PC-3 (cell line): ENCODE results near the gene OLFM2. TPM values are rescaled to one million over a fixed set of nuclear protein-coding genes. Genes with fewer than 3 reads are reported as not detected.

Source experiments
- ATAC-seq: fragments of 200-7000 bp; cut with Tn5 transposase; 2 replicates; pipeline ENCODE4 v1.9.1; 2020; ENCODE audit warnings: mild to moderate bottlenecking, moderate library complexity
- BruUV-seq: library from RNA; stranded (reverse); fragments of 400-500 nt; replicated peaks from 2 replicates; lab custom pipeline; 2021; lab: Mats Ljungman, UMichigan
- CTCF ChIA-PET: fragments of 300-600 bp; sonication (Branson Sonifier 250); formaldehyde crosslinking; loops from one replicate; lab custom pipeline; 2022; ENCODE audit warnings: antibody characterized with exemption; lab: Charles Lee
- POLR2A ChIA-PET: fragments of 300-600 bp; sonication (Branson Sonifier 250); formaldehyde crosslinking; loops from one replicate; lab custom pipeline; 2022; ENCODE audit warnings: antibody characterized with exemption; ENCODE audit not compliant: unreplicated experiment; lab: Charles Lee
- DNase-seq: peaks from one replicate; pipeline ENCODE4 v3.0.0-alpha.2; 2015
- H2AFZ ChIP-seq: fragments of 300-600 bp; sonication (generic); 2 replicates; pipeline ENCODE4 v1.6.0; 2016; ENCODE audit warnings: antibody characterized with exemption, low read length
- H3F3A ChIP-seq: fragments of 300-600 bp; sonication (generic); one replicate; pipeline ENCODE4 v1.6.0; 2017; ENCODE audit warnings: antibody characterized with exemption, low read length, control low read depth, mild to moderate bottlenecking; ENCODE audit not compliant: unreplicated experiment
- H3K27ac ChIP-seq: fragments of 300-600 bp; sonication (generic); 2 replicates; pipeline ENCODE4 v1.5.1; 2016; ENCODE audit warnings: mild to moderate bottlenecking, low read length
- H3K27me3 ChIP-seq: fragments of 300-600 bp; sonication (generic); 2 replicates; pipeline ENCODE4 v1.6.1; 2016; ENCODE audit warnings: low read length, mixed read lengths
- H3K36me3 ChIP-seq: fragments of 300-600 bp; sonication (generic); 2 replicates; pipeline ENCODE4 v1.6.1; 2016; ENCODE audit warnings: low read depth, mixed run types, low read length, mixed read lengths
- H3K4me1 ChIP-seq: fragments of 300-600 bp; sonication (generic); 2 replicates; pipeline ENCODE4 v1.5.1; 2016; ENCODE audit warnings: low read length; ENCODE audit not compliant: insufficient read depth
- H3K4me2 ChIP-seq: fragments of 300-600 bp; sonication (generic); 2 replicates; pipeline ENCODE4 v1.6.0; 2016; ENCODE audit warnings: low read length
- H3K4me3 ChIP-seq: fragments of 300-600 bp; sonication (generic); 2 replicates; pipeline ENCODE4 v1.5.1; 2016; ENCODE audit warnings: mild to moderate bottlenecking, low read length, mixed read lengths
- H3K79me2 ChIP-seq: fragments of 300-600 bp; sonication (generic); 2 replicates; pipeline ENCODE4 v1.6.1; 2017; ENCODE audit warnings: low read length, mixed read lengths
- H3K9ac ChIP-seq: fragments of 300-600 bp; sonication (generic); 2 replicates; pipeline ENCODE4 v1.6.0; 2016; ENCODE audit warnings: mild to moderate bottlenecking, low read length
- H3K9me2 ChIP-seq: fragments of 300-600 bp; sonication (generic); replicated peaks from 2 replicates; pipeline ENCODE4 v1.6.1; 2016; ENCODE audit warnings: mixed run types, low read length, mixed read lengths
- H3K9me3 ChIP-seq: fragments of 300-600 bp; sonication (generic); 2 replicates; pipeline ENCODE4 v1.6.1; 2016; ENCODE audit warnings: low read length, mixed read lengths
- H4K20me1 ChIP-seq: fragments of 300-600 bp; sonication (generic); 2 replicates; pipeline ENCODE4 v1.6.1; 2016; ENCODE audit warnings: low read length, mixed read lengths
- CTCF ChIP-seq: fragments of 300-600 bp; sonication (generic); conservative IDR thresholded peaks from 2 replicates; pipeline ENCODE4 v1.5.1; 2017; ENCODE audit warnings: antibody characterized with exemption, low read depth, mild to moderate bottlenecking, low read length
- EZH2 ChIP-seq: fragments of 300-600 bp; sonication (generic); IDR thresholded peaks from one replicate; pipeline ENCODE4 v1.6.1; 2017; ENCODE audit warnings: antibody characterized with exemption, mild to moderate bottlenecking, low read length; ENCODE audit not compliant: unreplicated experiment
- EZH2phosphoT487 ChIP-seq: fragments of 300-600 bp; sonication (generic); IDR thresholded peaks from 2 replicates; pipeline ENCODE4 v1.6.1; 2018; ENCODE audit warnings: mild to moderate bottlenecking, antibody characterized with exemption, low read length, borderline replicate concordance
- intact Hi-C: fragments of 100-400 bp; cut with micrococcal nuclease; formaldehyde crosslinking; loops from 2 replicates; pipeline ENCODE4 v1.9.0; 2023
- total RNA-seq: library from RNA; depleted of rRNA; stranded (reverse); fragments of >200 nt; gene quantifications from 2 replicates; pipeline ENCODE4 v1.2.3, GENCODE V29; 2014

Gene OLFM2
- total RNA-seq, 1 experiment from 2014 or later = 1.6 TPM

GRCh38 chr19:9857920-9858746 is 78.2 kb downstream of the OLFM2 start:
- intact Hi-C loops = no loop called here
- DNase-seq = no peak
- no peak for ATAC-seq
- no peaks in the 10 kb centered on the region for H3K36me3 ChIP-seq
- no peaks in the 10 kb centered on the region for H4K20me1 ChIP-seq
- H3K4me1 ChIP-seq = no peaks in the 10 kb centered on the region
- ChIA-PET POLR2A (no interaction called here), CTCF (no interaction called here)
- H3K27me3 ChIP-seq = no peaks in the 10 kb centered on the region
- no peaks in the 10 kb centered on the region for H3K79me2 ChIP-seq
- no peaks in the 10 kb centered on the region for H3F3A ChIP-seq
- no peak overlapping the region for H3K27ac ChIP-seq
- TF ChIP-seq CTCF = no peak
- no peak for TF ChIP-seq EZH2phosphoT487
- TF ChIP-seq EZH2 = no peak
- no peak overlapping the region for H3K4me3 ChIP-seq
- no peak overlapping the region for H2AFZ ChIP-seq
- BruUV-seq = no TSS peak
- H3K9ac ChIP-seq = no peak overlapping the region
- no peaks in the 10 kb centered on the region for H3K9me2 ChIP-seq
- H3K4me2 ChIP-seq = no peak overlapping the region
- no peaks in the 10 kb centered on the region for H3K9me3 ChIP-seq

GRCh38 chr19:9857076-9857721 is 79.1 kb downstream of the OLFM2 start:
- ATAC-seq = no peak
- H3K27ac ChIP-seq = no peak overlapping the region
- H3K9me3 ChIP-seq = no peaks in the 10 kb centered on the region

More at GRCh38 chr19:9857076-9857721, 79.1 kb downstream of the OLFM2 start:
- H3K4me1 ChIP-seq = no peaks in the 10 kb centered on the region
- ChIA-PET POLR2A (no interaction called here), CTCF (no interaction called here)
- H3K36me3 ChIP-seq = no peaks in the 10 kb centered on the region
- no peak for DNase-seq
- no peak overlapping the region for H2AFZ ChIP-seq
- no peaks in the 10 kb centered on the region for H3K27me3 ChIP-seq
- H3K9me2 ChIP-seq = no peaks in the 10 kb centered on the region
- no peaks in the 10 kb centered on the region for H3F3A ChIP-seq
- H4K20me1 ChIP-seq = no peaks in the 10 kb centered on the region
- TF ChIP-seq CTCF = no peak
- no peak for TF ChIP-seq EZH2
- no peak for TF ChIP-seq EZH2phosphoT487
- no peak overlapping the region for H3K4me2 ChIP-seq
- no TSS peak for BruUV-seq
- H3K4me3 ChIP-seq = no peak overlapping the region
- no peak overlapping the region for H3K9ac ChIP-seq
- intact Hi-C loops = no loop called here
- no peaks in the 10 kb centered on the region for H3K79me2 ChIP-seq
